SH-SY5Y (cell line): Measurements from ENCODE around the gene LCE1D.

Experiments
- GATA2 ChIP-seq: IDR thresholded peaks from 2 replicates; pipeline ENCODE4 v1.6.1; 2011; ENCODE audit warnings: mild to moderate bottlenecking, low read depth, low read length
- GATA3 ChIP-seq: IDR thresholded peaks from 2 replicates; pipeline ENCODE4 v1.6.1; 2011; ENCODE audit warnings: low read depth, mild to moderate bottlenecking, low read length, moderate library complexity

The LCE1D gene

GRCh38 chr1:152796421-152796820 is at the start of gene LCE1D:
LCE1D (plus strand) TSS chr1:152796721; CDS start chr1:152797795, 1,074 bp downstream.
- TF ChIP-seq GATA2: no peak
- no peak for TF ChIP-seq GATA3

- TF ChIP-seq GATA3 (no peak), GATA2 (no peak)
Measured at GRCh38 chr1:152747831-152748230, 48.7 kb upstream of the LCE1D start.

- no peak for TF ChIP-seq GATA3
- TF ChIP-seq GATA2: no peak
Measured at GRCh38 chr1:152752225-152752624, 44.3 kb upstream of the LCE1D start.

GRCh38 chr1:152753586-152753985 is 42.9 kb upstream of the LCE1D start:
- TF ChIP-seq GATA2 (no peak), GATA3 (no peak)

- no peak for TF ChIP-seq GATA3
- no peak for TF ChIP-seq GATA2
Measured at GRCh38 chr1:152756872-152757271, 39.6 kb upstream of the LCE1D start.

- TF ChIP-seq GATA2 (no peak), GATA3 (no peak)
Measured at GRCh38 chr1:152757747-152758146, 38.8 kb upstream of the LCE1D start, which contains the start of gene KPRP. KPRP (plus strand) TSS chr1:152758025; CDS start chr1:152759589, 1,564 bp downstream.

GRCh38 chr1:152758636-152759035 is 37.9 kb upstream of the LCE1D start:
- TF ChIP-seq GATA2: no peak
- TF ChIP-seq GATA3: no peak

GRCh38 chr1:152759453-152760173 is 36.9 kb upstream of the LCE1D start:
- TF ChIP-seq GATA2 (no peak), GATA3 (no peak)

GRCh38 chr1:152760551-152761190 is 35.9 kb upstream of the LCE1D start:
- TF ChIP-seq GATA3 (no peak), GATA2 (no peak)

GRCh38 chr1:152761609-152762213 is 34.8 kb upstream of the LCE1D start:
- TF ChIP-seq GATA3: no peak
- TF ChIP-seq GATA2: no peak

GRCh38 chr1:152768847-152769533 is 27.5 kb upstream of the LCE1D start:
- no peak for TF ChIP-seq GATA3
- no peak for TF ChIP-seq GATA2

- TF ChIP-seq GATA3: no peak
- TF ChIP-seq GATA2: no peak
Measured at GRCh38 chr1:152770411-152770810, 26.1 kb upstream of the LCE1D start.

GRCh38 chr1:152774875-152775274 is 21.6 kb upstream of the LCE1D start, which contains the start of gene LCE1F:
LCE1F (plus strand) TSS chr1:152775140; CDS start chr1:152776372, 1,232 bp downstream.
- TF ChIP-seq GATA2 (no peak), GATA3 (no peak)

GRCh38 chr1:152776361-152776760 is 20.2 kb upstream of the LCE1D start:
- TF ChIP-seq GATA2: no peak
- no peak for TF ChIP-seq GATA3
